SK-N-SH (cell line): ENCODE data around the gene ADGRL3. TPM values are rescaled to one million over a fixed set of nuclear protein-coding genes. Genes with fewer than 3 reads are reported as not detected.

ENCODE experiments used
- CTCF ChIA-PET: fragments of 300-600, 350-600 bp; formaldehyde crosslinking; extraction: SDS; loops from one replicate; lab custom pipeline; 2021; lab: Yijun Ruan, JAX
- POLR2A ChIA-PET: fragments of 350-600 bp; sonication (Branson Sonifier 250); formaldehyde crosslinking; extraction: SDS; loops from one replicate; lab custom pipeline; 2020; ENCODE audit warnings: antibody characterized with exemption, inconsistent platforms; lab: Yijun Ruan, JAX
- DNase-seq: peaks from one replicate; pipeline ENCODE4 v3.0.0; 2012
- H2AFZ ChIP-seq: fragments of 200-600 bp; sonication (generic); 2 replicates; pipeline ENCODE4 v1.8.1; 2016; ENCODE audit warnings: antibody characterized with exemption, mild to moderate bottlenecking, low read depth
- H3F3A ChIP-seq: fragments of 200-600 bp; sonication (generic); replicated peaks from 2 replicates; pipeline ENCODE3; 2016; ENCODE audit warnings: antibody characterized with exemption, mild to moderate bottlenecking; ENCODE audit not compliant: insufficient read depth
- H3K27ac ChIP-seq, 2 experiments: fragments of 200-500 bp in 1 of 2; fragments of 200-600 bp in 1 of 2; sonication (Bioruptor generic) in 1 of 2; sonication (generic), shearing (Covaris generic) in 1 of 2; 2 replicates each; pipeline versions ENCODE4 v1.5.1 to v1.6.1; 2014 to 2016; ENCODE audit warnings: low read depth in 2 of 2, inconsistent platforms in 1 of 2, low read length in 1 of 2, mild to moderate bottlenecking in 1 of 2, mixed read lengths in 1 of 2
- H3K27me3 ChIP-seq: fragments of 200-600 bp; sonication (generic), shearing (Covaris generic); 2 replicates; pipeline ENCODE4 v1.6.1; 2016; ENCODE audit warnings: mixed run types; ENCODE audit not compliant: insufficient read depth
- H3K36me3 ChIP-seq, 2 experiments: fragments of 200-500 bp in 1 of 2; fragments of 200-600 bp in 1 of 2; sonication (Bioruptor generic) in 1 of 2; sonication (generic) in 1 of 2; replicated peaks in 1 of 2; 2 replicates each; pipeline versions ENCODE3 to v1.5.1; 2014 to 2016; ENCODE audit warnings: low read length in 1 of 2, mild to moderate bottlenecking in 1 of 2; ENCODE audit not compliant: insufficient read depth in 2 of 2, control insufficient read depth in 1 of 2
- H3K4me1 ChIP-seq, 2 experiments: fragments of 200-500 bp in 1 of 2; fragments of 200-600 bp in 1 of 2; sonication (Bioruptor generic) in 1 of 2; sonication (generic), shearing (Covaris generic) in 1 of 2; 2 replicates each; pipeline versions ENCODE4 v1.5.1 to v1.6.1; 2014 to 2016; ENCODE audit warnings: low read depth in 1 of 2, low read length in 1 of 2, mixed run types in 1 of 2; ENCODE audit not compliant: insufficient read depth in 2 of 2, control insufficient read depth in 1 of 2
- H3K4me2 ChIP-seq: fragments of 200-600 bp; sonication (generic), shearing (Covaris generic); 2 replicates; pipeline ENCODE4 v1.6.1; 2017; ENCODE audit warnings: mixed run types
- H3K4me3 ChIP-seq, 2 experiments: fragments of 200-500 bp in 1 of 2; fragments of 200-600 bp in 1 of 2; sonication (Bioruptor generic) in 1 of 2; sonication (generic), shearing (Covaris generic) in 1 of 2; 2 replicates each; pipeline versions ENCODE4 v1.5.1 to v1.8.1; 2014 to 2016; ENCODE audit warnings: low read depth in 2 of 2, inconsistent platforms in 1 of 2, low read length in 1 of 2, mild to moderate bottlenecking in 1 of 2, mixed read lengths in 1 of 2, moderate library complexity in 1 of 2
- H3K79me2 ChIP-seq: fragments of 200-600 bp; sonication (generic); 2 replicates; pipeline ENCODE4 v1.8.1; 2017; ENCODE audit warnings: mild to moderate bottlenecking; ENCODE audit not compliant: insufficient read depth
- H3K9ac ChIP-seq: fragments of 200-600 bp; sonication (generic); 2 replicates; pipeline ENCODE4 v1.6.1; 2017; ENCODE audit warnings: mixed run types
- H3K9me2 ChIP-seq: fragments of 200-600 bp; sonication (generic); 2 replicates; pipeline ENCODE4 v1.6.1; 2017; ENCODE audit warnings: mixed run types
- H3K9me3 ChIP-seq: fragments of 200-600 bp; sonication (generic); 2 replicates; pipeline ENCODE4 v1.6.1; 2017; ENCODE audit warnings: mixed run types, mild to moderate bottlenecking, moderate library complexity
- H4K20me1 ChIP-seq: fragments of 200-600 bp; sonication (generic); 2 replicates; pipeline ENCODE4 v1.6.1; 2017; ENCODE audit warnings: mild to moderate bottlenecking, mixed run types; ENCODE audit not compliant: insufficient read depth
- CTCF ChIP-seq: fragments of 200-600 bp; sonication (generic); IDR thresholded peaks from 2 replicates; pipeline ENCODE4 v1.6.1; 2017; ENCODE audit warnings: antibody characterized with exemption, mild to moderate bottlenecking, moderate library complexity
- FOXM1 ChIP-seq: IDR thresholded peaks from 2 replicates; pipeline ENCODE4 v1.4.0; 2012; ENCODE audit warnings: low read depth, mild to moderate bottlenecking
- JUND ChIP-seq: IDR thresholded peaks from 2 replicates; pipeline ENCODE4 v1.4.0; 2012
- NFIC ChIP-seq: IDR thresholded peaks from 2 replicates; pipeline ENCODE4 v1.4.0; 2012; ENCODE audit warnings: borderline replicate concordance
- NRF1 ChIP-seq: IDR thresholded peaks from 2 replicates; pipeline ENCODE4 v1.6.1; 2012; ENCODE audit warnings: low read depth, mild to moderate bottlenecking, low read length
- PBX3 ChIP-seq: IDR thresholded peaks from 2 replicates; pipeline ENCODE4; 2012
- POLR2AphosphoS5 ChIP-seq: IDR thresholded peaks from 2 replicates; pipeline ENCODE4 v1.6.1; 2012; ENCODE audit warnings: low read depth, low read length
- RAD21 ChIP-seq: IDR thresholded peaks from 2 replicates; pipeline ENCODE4 v1.6.1; 2012; ENCODE audit warnings: mild to moderate bottlenecking, low read length
- RXRA ChIP-seq: IDR thresholded peaks from 2 replicates; pipeline ENCODE4 v1.4.0; 2012; ENCODE audit warnings: low read depth, mild to moderate bottlenecking, borderline replicate concordance
- TAF1 ChIP-seq: IDR thresholded peaks from 2 replicates; pipeline ENCODE4 v1.6.1; 2012; ENCODE audit warnings: low read depth, mild to moderate bottlenecking, low read length, moderate library complexity, borderline replicate concordance
- TEAD4 ChIP-seq: IDR thresholded peaks from 2 replicates; pipeline ENCODE4 v1.4.0; 2012; ENCODE audit warnings: mild to moderate bottlenecking, borderline replicate concordance; ENCODE audit not compliant: insufficient read depth
- USF1 ChIP-seq: IDR thresholded peaks from 2 replicates; pipeline ENCODE4 v1.4.0; 2012; ENCODE audit warnings: low read depth, borderline replicate concordance
- USF2 ChIP-seq: fragments of 150-350 bp; IDR thresholded peaks from 2 replicates; pipeline ENCODE4 v1.6.1; 2017; ENCODE audit warnings: antibody characterized with exemption, low read length, low read depth, borderline replicate concordance
- YY1 ChIP-seq: IDR thresholded peaks from 2 replicates; pipeline ENCODE4 v1.4.0; 2012; ENCODE audit warnings: low read depth, mild to moderate bottlenecking
- WGBS: methylation state at CpG from one replicate; pipeline ENCODE4 v1.1.6; 2017; ENCODE audit warnings: low lambda C conversion rate; 5-methylcytosine and 5-hydroxymethylcytosine counted together
- polyA plus RNA-seq, 3 experiments: library from polyadenylated mRNA; depleted of rRNA; stranded (reverse); fragments of >200 nt; gene quantifications; 2 replicates each; pipeline ENCODE4 v1.2.3, GENCODE V29; 2012

ADGRL3 gene
- polyA plus RNA-seq, 1 of the 3 experiments (the other 2 are of a cell fraction), result 0.03 TPM

GRCh38 chr4:62006108-62006507 lies 806.0 kb downstream of the ADGRL3 start:
- Histone ChIP-seq H3K4me3 (no peak overlapping the region), H3K27ac (no peak overlapping the region)
- no peak for DNase-seq
- TF ChIP-seq JUND (no peak), USF1 (no peak), POLR2AphosphoS5 (no peak), FOXM1 (no peak), NFIC (no peak), CTCF (no peak), TAF1 (no peak), YY1 (no peak)
- TF ChIP-seq, all 33 proteins: peak for 0
- Histone ChIP-seq H3K9me2 (no peaks in the 10 kb centered on the region), H4K20me1 (no peaks in the 10 kb centered on the region), H3K36me3 (no peaks in the 10 kb centered on the region), H3K9ac (no peak overlapping the region), H3K27me3 (no peaks in the 10 kb centered on the region), H3K9me3 (no peaks in the 10 kb centered on the region), H3K4me2 (no peak overlapping the region), H3K79me2 (no peaks in the 10 kb centered on the region), H2AFZ (no peak overlapping the region), H3F3A (no peaks in the 10 kb centered on the region), H3K4me1 (no peaks in the 10 kb centered on the region)
- 70% methylated on average over 5 of the region's 5 CpGs for WGBS
- CTCF ChIA-PET, result no interaction called here
- POLR2A ChIA-PET, result no interaction called here

GRCh38 chr4:62015043-62015739 lies 815.1 kb downstream of the ADGRL3 start:
- POLR2A ChIA-PET, result no interaction called here
- WGBS, result 25% methylated on average over 3 of the region's 3 CpGs
- CTCF ChIA-PET, result no interaction called here

More at GRCh38 chr4:62015043-62015739, 815.1 kb downstream of the ADGRL3 start:
- Histone ChIP-seq H3K4me1 (no peaks in the 10 kb centered on the region; a peak in 1 of 4 replicates), H3K27ac (no peak overlapping the region), H3K9me3 (no peaks in the 10 kb centered on the region), H3K9ac (no peak overlapping the region), H3K36me3 (no peaks in the 10 kb centered on the region), H2AFZ (no peak overlapping the region), H3K4me3 (no peak overlapping the region), H3K4me2 (no peak overlapping the region), H3K79me2 (no peaks in the 10 kb centered on the region), H3F3A (no peaks in the 10 kb centered on the region), H4K20me1 (no peaks in the 10 kb centered on the region), H3K27me3 (no peaks in the 10 kb centered on the region), H3K9me2 (no peaks in the 10 kb centered on the region)
- DNase-seq, result peak; percentile 3
- TF ChIP-seq RXRA, result no peak
- no peak for TF ChIP-seq PBX3
- no peak for TF ChIP-seq RAD21
- no peak for TF ChIP-seq POLR2AphosphoS5
- TF ChIP-seq NRF1, result no peak
- no peak for TF ChIP-seq USF2
- no peak for TF ChIP-seq TEAD4
